Measurements from ENCODE around the gene SRCAP. TPM values are rescaled to one million over a fixed set of nuclear protein-coding genes. Genes with fewer than 3 reads are reported as not detected.
"Not testable (repeated sequence)": the region's sequence is repeated elsewhere in the genome, so short reads cannot be mapped to it uniquely, and the experiment has no call there.

Gene SRCAP
- total RNA-seq, 1 donor from 2014 or later = 44.1 TPM

GRCh38 chr16:30664616-30665109 is 34.3 kb upstream of the SRCAP start:
- no peak for DNase-seq

DNA sequence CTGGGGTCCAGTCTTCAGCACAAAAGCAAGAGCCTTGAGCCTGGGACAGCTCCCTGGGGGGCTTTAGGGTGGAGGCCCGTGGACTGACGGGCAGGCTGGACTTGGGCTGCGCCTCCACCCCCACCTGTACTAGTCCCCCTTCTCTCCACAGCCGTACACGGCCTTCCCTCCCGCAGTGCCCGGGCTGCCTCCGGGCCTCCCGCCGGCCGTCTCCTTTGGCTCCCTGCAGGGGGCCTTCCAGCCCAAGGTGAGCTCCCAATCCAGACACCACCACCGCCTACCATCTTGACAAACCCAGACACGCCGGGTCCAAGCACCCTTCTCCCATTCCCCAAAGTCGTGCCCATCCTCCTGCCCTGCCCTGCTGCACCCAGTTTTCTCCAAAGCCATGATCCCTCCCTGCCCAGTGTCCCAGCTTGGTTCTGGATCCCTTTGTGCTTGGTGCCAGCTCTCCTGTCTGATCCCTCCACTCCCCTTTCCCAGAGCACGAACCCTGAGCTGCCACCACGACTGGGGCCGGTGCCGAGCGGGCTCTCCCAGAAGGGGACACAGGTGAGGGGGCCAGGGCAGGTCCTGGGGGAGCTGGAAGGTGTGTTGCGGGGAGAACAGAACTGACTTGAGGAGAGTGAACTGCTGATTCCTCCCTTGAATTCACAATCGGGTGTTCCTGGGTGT is 33.7 kb upstream of the SRCAP start:
- no peak for DNase-seq

GRCh38 chr16:30665830-30666190 is 33.2 kb upstream of the SRCAP start:
- peak; percentile 20 for DNase-seq

DNA sequence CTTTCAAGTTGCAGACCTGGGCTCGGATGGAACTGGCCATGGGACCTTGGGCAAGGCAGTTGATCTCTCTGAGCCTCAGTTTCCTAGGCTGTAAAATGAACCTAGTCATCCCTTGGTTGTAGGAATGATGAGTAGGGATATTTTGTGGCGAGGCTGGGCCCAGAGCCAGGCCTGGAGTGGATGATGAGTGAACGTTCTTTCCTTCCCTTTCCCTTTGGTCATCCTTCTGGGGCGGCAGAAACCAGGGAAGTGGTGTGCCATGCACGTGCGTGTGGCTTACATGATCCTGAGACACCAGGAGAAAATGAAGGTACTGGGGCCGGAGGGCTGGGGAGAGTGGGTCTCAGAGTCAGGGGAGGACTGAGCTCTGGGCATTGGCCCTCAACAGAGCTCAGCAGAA is 32.3 kb upstream of the SRCAP start:
- DNase-seq = no peak

- DNase-seq = no peak
These were observed 31.5 kb upstream of the SRCAP start for GRCh38 chr16:30667361-30667905.

DNA sequence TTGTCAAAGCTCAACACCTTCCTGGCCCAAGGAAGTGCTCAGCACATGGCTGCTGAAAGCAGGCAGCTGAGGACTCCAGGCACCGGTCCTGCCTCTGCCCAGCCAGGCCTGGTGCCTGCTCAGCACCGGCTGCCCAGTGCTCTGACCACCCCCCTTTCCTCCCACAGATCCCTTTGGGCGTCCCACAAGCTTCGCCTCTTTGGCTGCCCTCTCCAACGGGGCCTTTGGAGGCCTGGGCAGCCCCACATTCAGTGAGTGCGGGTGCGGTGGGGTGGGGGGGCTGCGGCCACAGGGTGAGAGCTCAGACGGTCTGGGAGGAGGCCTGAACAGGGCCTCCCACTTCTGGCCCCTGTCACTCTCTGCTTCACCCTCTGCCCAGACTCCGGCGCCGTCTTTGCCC is 30.6 kb upstream of the SRCAP start:
- DNase-seq = no peak

DNA sequence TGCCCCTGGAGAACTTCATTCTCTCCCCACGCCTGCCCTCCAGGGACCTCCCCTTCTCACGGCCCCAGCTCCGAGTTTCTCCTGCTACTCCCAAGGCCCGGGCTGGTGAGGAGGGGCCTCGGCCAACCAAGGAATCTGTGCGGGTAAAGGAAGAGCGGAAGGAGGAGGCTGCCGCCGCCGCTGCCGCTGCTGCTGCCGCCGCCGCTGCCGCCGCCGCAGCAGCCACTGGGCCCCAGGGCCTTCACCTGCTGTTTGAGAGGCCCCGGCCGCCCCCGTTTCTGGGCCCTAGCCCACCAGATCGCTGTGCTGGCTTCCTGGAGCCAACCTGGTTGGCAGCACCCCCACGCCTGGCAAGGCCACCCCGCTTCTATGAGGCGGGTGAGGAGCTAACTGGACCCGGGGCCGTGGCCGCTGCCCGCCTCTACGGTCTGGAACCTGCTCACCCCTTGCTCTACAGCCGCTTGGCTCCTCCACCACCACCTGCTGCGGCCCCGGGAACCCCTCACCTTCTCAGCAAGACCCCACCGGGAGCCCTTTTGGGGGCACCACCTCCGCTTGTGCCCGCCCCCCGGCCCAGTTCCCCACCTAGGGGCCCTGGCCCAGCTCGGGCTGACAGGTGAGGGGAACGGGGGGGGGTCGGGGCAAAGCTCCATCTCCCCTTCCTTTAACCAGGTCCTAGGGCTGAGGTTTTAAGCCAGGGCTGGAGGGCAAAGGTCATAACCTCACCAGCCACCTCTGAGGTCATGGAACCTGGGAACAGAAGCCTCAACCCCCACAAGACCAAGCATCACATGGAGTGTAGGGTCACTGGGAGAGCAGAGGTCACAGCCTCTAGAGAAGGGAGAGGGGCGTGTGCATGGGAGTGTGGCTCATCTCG is 29.7 kb upstream of the SRCAP start:
- no peak for DNase-seq

GRCh38 chr16:30669903-30670824 is 28.8 kb upstream of the SRCAP start:
- DNase-seq = no peak

DNA sequence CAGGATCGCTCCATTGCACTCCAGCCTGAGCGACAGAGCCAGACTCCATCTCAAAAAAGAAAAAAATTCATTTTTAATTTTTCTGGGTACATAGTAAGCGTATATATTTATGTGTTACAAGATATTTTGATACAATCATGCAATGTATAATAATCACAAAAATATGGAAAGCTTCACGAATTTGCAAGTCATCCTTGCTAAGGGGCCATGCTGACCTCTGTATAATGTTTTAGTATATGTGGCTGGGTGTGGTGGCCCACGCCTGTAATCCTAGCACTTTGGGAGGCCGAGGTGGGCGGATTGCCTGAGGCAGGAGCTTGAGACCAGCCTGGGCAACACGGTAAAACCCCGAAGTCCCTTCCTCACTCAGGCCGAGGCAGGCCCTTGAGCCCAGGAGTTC is 23.8 kb upstream of the SRCAP start:
- DNase-seq = no peak

- DNase-seq = no peak
These were observed 20.9 kb upstream of the SRCAP start for GRCh38 chr16:30677931-30678585.

GRCh38 chr16:30678586-30678970 is 20.4 kb upstream of the SRCAP start:
- DNase-seq = no peak

- DNase-seq = no peak
These were observed 18.6 kb upstream of the SRCAP start for GRCh38 chr16:30680326-30680725.

GRCh38 chr16:30688701-30689100 is 10.3 kb upstream of the SRCAP start:
- DNase-seq = no peak

DNA sequence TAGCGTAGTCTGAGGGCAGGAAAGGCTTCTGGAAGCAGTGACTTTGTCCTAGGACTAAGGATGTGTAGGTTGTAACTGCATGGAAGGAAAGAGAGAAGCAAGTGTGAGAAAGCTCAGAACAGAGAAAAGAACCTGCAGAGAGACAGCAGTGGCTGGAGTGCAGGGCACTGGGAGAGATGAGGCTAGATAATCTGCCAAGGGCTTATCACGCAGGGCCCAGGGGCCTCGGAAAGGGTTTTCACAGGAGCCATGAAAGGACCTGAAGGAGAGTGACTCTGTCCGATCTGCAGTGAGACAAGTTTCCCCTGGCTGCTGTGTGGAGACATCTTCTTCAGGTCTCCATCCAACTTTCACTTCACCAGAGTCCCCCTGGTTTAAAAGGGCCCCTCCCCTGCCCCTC is 7.1 kb upstream of the SRCAP start:
- DNase-seq = no peak

GRCh38 chr16:30692396-30693064 is 6.4 kb upstream of the SRCAP start:
- DNase-seq = no peak

- peak; percentile 53 for DNase-seq
These were observed 3.9 kb upstream of the SRCAP start for GRCh38 chr16:30694926-30695693.

GRCh38 chr16:30696646-30697045 is 2.3 kb upstream of the SRCAP start:
- DNase-seq = not testable (repeated sequence)

DNA sequence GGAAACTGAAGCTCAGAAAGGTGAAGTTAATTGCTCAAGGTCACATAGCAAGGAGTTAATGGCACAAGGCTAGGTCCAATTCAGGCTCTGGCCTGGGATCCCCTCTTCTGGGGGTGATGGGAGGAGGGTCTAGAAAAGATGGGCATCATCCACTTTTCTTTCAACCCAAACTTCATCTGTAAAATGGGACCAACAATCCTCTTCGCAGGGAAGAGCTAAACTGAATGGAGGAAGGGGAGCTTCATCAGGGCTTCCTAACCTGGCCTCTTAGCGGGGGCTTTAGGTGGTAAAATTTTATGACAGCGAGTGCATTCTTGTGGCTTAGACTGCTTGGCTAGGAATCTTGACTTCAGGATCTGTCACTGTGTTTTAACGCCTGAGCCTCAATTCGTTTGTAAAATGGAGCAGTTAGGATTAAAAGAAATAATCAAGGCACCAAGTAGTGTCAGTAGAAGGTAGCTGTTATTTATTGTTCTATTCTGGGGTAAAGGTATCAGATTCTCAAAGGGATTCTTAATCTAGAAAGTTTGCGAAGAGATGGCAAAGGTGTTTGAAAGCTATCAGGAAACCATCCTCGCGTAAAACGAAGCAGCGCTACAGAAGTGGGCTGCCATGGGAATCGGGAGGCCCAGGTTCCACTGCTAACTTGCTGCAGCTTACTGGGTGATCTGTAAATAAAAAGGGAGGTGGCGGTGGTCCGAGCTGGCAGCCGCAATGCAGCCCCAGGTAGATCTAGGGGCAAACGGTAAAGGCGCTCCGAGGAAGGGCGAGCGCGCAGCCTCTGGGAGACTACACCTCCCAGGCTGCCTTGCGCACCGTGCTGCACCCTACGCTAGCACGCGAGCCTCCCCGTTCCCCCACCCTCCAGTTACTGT is 1.5 kb upstream of the SRCAP start:
- DNase-seq = no peak

DNA sequence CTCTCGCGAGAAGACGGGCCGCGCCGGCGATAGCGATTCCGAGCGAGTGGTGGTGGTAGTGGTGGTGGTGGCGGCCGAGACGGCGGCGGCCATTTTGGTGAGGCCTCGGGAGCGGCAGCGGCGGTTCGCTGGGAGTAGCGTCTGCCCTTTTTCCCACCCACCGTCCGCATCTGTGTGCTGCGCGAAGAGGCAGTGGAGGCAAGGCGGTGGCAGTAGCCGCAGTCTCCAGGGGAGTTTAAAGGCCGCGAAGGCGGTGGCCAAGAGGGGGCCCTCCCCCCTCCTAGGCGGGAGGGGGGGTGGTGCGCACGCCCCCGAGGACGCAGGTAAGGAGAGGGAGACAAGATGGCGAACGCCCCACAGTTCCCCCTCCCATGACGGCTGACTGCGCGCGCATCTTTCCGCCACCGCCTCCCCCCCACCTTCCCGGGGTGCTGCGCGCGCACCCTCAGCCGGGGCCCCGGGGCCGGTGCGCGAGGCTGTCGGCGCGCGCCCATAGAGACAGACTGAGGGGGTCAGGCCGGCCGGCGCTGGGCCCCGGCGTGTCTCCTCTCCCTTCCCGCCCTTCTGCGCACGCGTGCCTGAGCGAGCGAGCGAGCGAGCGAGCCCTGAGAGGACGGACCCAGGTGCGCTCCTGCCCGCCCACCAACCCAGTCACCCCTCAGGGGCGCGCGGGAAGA is 694 bp upstream of the SRCAP start:
- peak; percentile 98 for DNase-seq
